GM21423 (cell line): ENCODE data around the gene ROPN1.

Experiments used
- ATAC-seq: cut with Tn5 transposase; IDR thresholded peaks from one replicate; pipeline ENCODE4 v1.9.1; 2021; ENCODE audit warnings: mild to moderate bottlenecking, moderate library complexity; ENCODE audit not compliant: unreplicated experiment

The ROPN1 gene

GRCh38 chr3:123951522-123952447 is 40.1 kb downstream of the ROPN1 start:
- no peak for ATAC-seq

GRCh38 chr3:123949641-123950040 is 42.3 kb downstream of the ROPN1 start:
- no peak for ATAC-seq

DNA sequence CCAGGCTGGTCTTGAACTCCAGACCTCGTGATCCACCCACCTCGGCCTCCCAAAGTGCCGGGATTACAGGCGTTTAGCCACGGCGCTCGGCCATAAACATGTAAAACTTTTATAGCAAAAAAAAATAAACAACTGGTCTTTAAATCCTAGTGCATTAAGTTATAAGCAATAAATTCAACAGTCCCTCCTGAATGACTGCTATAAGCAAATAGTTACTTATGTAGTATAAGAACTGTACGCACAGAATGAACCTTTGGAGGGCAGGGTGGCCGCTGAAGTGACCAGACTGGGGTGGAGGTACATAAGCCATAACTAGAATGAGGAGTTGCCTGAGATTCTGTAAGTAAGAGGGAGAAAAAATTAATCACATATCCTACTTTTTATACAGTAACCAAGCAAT is 43.5 kb downstream of the ROPN1 start:
- no peak for ATAC-seq

DNA sequence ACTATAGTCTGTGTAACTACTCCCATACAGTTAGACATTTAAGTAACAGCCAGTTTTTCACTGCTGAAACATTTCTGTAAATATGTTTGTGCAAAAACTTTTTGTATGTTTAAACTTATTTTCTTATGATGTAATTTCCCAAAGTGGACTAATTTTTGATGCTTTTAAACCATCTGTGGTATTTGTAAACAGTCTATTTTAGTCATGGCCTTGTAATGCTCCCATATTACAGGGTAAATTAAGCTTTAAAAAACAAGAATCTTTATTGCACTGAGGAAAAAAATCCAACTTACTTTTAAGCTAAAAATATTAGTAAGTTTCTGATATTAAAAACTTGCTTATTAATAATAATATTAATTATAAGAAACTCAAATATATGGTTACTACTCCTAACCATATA is 44.4 kb downstream of the ROPN1 start:
- no peak for ATAC-seq

DNA sequence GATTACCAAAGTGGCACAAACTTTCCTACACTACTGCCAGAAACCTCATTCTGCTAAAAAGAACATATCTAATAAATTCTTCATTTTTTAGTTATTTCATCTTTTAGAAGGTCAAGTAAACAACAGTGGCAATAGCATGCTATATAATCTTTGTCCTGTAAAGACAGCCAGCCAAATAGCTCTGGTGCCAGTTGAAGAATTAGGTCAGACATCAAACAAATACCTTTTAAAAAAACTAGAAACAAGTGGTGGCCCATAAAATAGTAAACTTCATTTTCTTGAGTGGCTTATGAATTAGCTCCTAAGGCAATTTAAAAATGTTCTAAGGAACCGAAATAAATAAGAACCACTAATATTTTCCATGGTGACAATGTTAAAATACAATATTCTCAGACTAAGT is 50.4 kb downstream of the ROPN1 start:
- no peak for ATAC-seq

- ATAC-seq = no peak
Observed at GRCh38 chr3:123941121-123941520, 50.8 kb downstream of the ROPN1 start.

DNA sequence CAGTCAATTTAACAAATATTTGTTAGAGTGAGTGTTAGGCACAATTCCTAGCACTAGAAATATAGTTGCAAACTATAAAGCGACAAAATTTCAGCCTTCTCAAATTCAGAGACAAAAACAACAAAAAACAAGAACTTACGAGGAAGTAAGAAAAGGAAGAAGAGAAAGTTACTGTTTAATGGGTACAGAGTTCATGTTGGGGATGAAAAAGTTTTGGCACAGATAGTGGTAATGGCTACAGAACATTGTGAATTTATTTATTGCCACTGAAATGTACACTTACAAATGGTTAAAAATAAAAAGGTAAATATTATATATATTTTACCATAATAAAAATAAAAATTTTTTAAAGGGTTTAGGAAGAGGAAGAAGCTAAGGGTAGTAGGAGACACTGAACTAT is 52.2 kb downstream of the ROPN1 start:
- ATAC-seq = no peak

DNA sequence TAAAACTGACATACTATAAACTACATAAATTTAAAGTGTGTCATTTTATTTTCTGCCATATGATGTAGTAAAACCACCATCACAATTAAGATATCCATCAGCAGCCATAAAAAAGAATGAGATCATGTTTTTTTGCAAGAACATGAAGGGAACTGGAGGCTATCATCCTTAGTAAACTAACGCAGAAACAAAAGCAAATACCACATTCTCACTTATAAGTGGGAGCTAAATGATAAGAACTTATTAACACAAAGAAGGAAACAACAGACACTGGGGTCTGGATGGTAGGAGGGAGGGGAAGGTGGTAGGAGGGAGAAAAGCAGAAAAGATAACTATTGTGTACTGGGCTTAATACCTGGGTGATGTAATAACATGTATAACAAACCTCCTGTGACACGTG is 55.5 kb downstream of the ROPN1 start:
- no peak for ATAC-seq

- no peak for ATAC-seq
Observed at GRCh38 chr3:123935830-123936229, 56.1 kb downstream of the ROPN1 start.

DNA sequence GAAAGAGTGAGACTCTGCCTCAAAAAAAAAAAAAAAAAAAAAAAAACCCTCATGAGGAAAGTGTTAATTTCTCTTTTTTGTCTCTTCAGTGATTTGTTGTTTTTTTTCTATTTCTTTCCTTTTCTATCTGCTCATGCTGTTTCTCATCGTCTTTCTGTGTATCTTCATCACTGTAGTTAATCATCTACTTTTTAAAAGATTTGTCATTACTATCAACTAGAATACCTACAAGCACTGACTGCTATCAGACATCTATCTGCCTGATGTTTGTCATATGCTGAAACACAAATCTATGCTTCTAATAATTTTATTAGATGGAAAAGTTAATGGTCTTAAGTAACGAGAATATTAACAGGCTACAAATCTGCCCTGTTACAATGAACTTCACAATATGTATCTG is 57.7 kb downstream of the ROPN1 start:
- no peak for ATAC-seq

GRCh38 chr3:123930445-123930844 is 61.5 kb downstream of the ROPN1 start:
- ATAC-seq = no peak

GRCh38 chr3:123929325-123929724 is 62.6 kb downstream of the ROPN1 start:
- ATAC-seq = no peak

GRCh38 chr3:123926396-123926795 is 65.5 kb downstream of the ROPN1 start:
- ATAC-seq = no peak

GRCh38 chr3:123920868-123921267 is 71.1 kb downstream of the ROPN1 start:
- no peak for ATAC-seq

- no peak for ATAC-seq
Observed at GRCh38 chr3:123920383-123920782, 71.5 kb downstream of the ROPN1 start.

DNA sequence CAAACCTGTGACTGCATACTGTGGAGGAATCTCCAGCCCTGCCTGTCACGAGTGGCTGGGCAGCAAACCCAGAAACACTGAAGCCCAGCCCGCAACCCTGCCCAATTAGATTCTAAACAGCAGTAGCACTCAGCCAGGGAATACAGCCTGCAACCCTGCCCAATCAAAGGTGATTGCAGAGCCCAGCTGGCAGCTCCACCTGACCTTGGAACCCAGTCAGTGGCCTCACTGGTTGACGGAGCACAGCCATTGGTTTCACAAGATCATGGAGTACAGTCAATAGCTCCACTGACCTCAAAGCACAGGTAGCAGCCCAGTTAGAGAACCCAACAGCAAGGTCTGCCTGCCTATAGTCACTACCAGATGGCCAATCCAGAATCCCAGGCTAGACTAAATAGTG is 72.6 kb downstream of the ROPN1 start:
- ATAC-seq = no peak
